HG02642 (cell line): ENCODE measurements around the gene DENND2A.
A peak's percentile ranks its signal among the peaks of the same experiment; 100 is the strongest.
"Not testable (repeated sequence)": the region's sequence is repeated elsewhere in the genome, so short reads cannot be mapped to it uniquely, and the experiment has no call there.

ENCODE experiments used
- ATAC-seq: cut with Tn5 transposase; IDR thresholded peaks from one replicate; pipeline ENCODE4 v1.9.1; 2021; ENCODE audit warnings: mild to moderate bottlenecking; ENCODE audit not compliant: unreplicated experiment, poor library complexity

DENND2A gene

GRCh38 chr7:140649556-140650205, 9.1 kb upstream of the DENND2A start:
- no peak for ATAC-seq

- ATAC-seq = peak; percentile 88
Observed at GRCh38 chr7:140646931-140647647, 6.5 kb upstream of the DENND2A start.

- ATAC-seq = no peak
Observed at GRCh38 chr7:140645166-140645900, 4.7 kb upstream of the DENND2A start.

GRCh38 chr7:140644761-140645160, 4.1 kb upstream of the DENND2A start:
- ATAC-seq = not testable (repeated sequence)

GRCh38 chr7:140643416-140643815, 2.8 kb upstream of the DENND2A start:
- ATAC-seq = no peak

- no peak for ATAC-seq
Observed at GRCh38 chr7:140641524-140642195, 1.0 kb upstream of the DENND2A start.

- no peak for ATAC-seq
Observed at GRCh38 chr7:140640060-140640637, 464 bp downstream of the DENND2A start.

- no peak for ATAC-seq
Observed at GRCh38 chr7:140639366-140640053, 1.1 kb downstream of the DENND2A start.

GRCh38 chr7:140638173-140638791, 2.3 kb downstream of the DENND2A start:
- no peak for ATAC-seq

- ATAC-seq = no peak
Observed at GRCh38 chr7:140637400-140637799, 3.2 kb downstream of the DENND2A start.

GRCh38 chr7:140635816-140636215, 4.8 kb downstream of the DENND2A start:
- no peak for ATAC-seq

- no peak for ATAC-seq
Observed at GRCh38 chr7:140635345-140635744, 5.3 kb downstream of the DENND2A start.

GRCh38 chr7:140631602-140632001, 9.0 kb downstream of the DENND2A start:
- no peak for ATAC-seq

GRCh38 chr7:140631021-140631420, 9.6 kb downstream of the DENND2A start:
- no peak for ATAC-seq

GRCh38 chr7:140625908-140626868, 14.4 kb downstream of the DENND2A start:
- no peak for ATAC-seq

GRCh38 chr7:140625192-140625558, 15.4 kb downstream of the DENND2A start:
- ATAC-seq = not testable (repeated sequence)

GRCh38 chr7:140624392-140625191, 16.0 kb downstream of the DENND2A start:
- ATAC-seq = no peak

- no peak for ATAC-seq
Observed at GRCh38 chr7:140623980-140624379, 16.6 kb downstream of the DENND2A start.
